IMR-90 (cell line): ENCODE results near the gene ATP6V0A4.

Experiments
- CEBPB ChIP-seq: IDR thresholded peaks from 2 replicates; pipeline ENCODE4 v1.6.1; 2012; ENCODE audit warnings: low read depth, low read length, improper control_type of control experiment
- MAFK ChIP-seq: IDR thresholded peaks from 2 replicates; pipeline ENCODE4 v1.6.1; 2012; ENCODE audit warnings: low read depth, low read length, improper control_type of control experiment
- MXI1 ChIP-seq: IDR thresholded peaks from 2 replicates; pipeline ENCODE4 v1.6.1; 2012; ENCODE audit warnings: low read depth, mild to moderate bottlenecking, low read length, moderate library complexity, borderline replicate concordance
- POLR2A ChIP-seq: IDR thresholded peaks from 2 replicates; pipeline ENCODE4 v1.6.1; 2012; ENCODE audit warnings: mild to moderate bottlenecking, low read depth, low read length
- RAD21 ChIP-seq: IDR thresholded peaks from 2 replicates; pipeline ENCODE4 v1.6.1; 2012; ENCODE audit warnings: low read length, improper control_type of control experiment
- SMC3 ChIP-seq: fragments of 150-350 bp; IDR thresholded peaks from 2 replicates; pipeline ENCODE4 v1.6.1; 2016; ENCODE audit warnings: low read depth, mild to moderate bottlenecking, antibody characterized with exemption, low read length, moderate library complexity
- TF ChIP-seq, protein P1 (sequence below): conservative IDR thresholded peaks from 2 replicates; pipeline ENCODE4 v1.5.1; 2012; ENCODE audit warnings: mild to moderate bottlenecking, low read depth, low read length, improper control_type of control experiment

DNA sequence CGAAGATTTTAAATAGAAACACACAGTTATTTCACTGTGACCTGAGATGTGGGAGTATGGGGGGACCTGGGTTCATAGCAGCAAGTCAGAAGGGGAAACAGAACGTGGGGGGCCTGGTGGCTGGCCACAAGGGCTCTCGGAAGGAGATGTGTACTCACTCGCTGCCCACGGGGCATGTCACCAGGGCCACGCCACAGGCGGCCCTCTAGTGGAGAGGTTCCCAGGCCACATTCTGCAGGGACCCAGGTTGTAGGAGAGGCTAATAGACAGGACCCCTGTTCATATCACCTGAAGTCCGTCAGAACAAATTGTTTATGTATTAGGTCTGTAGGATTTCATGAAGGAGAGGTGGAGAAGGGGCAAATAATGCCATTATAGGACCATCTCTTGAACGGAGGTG is 71.7 kb downstream of the ATP6V0A4 start:
- TF ChIP-seq, protein P1, sequence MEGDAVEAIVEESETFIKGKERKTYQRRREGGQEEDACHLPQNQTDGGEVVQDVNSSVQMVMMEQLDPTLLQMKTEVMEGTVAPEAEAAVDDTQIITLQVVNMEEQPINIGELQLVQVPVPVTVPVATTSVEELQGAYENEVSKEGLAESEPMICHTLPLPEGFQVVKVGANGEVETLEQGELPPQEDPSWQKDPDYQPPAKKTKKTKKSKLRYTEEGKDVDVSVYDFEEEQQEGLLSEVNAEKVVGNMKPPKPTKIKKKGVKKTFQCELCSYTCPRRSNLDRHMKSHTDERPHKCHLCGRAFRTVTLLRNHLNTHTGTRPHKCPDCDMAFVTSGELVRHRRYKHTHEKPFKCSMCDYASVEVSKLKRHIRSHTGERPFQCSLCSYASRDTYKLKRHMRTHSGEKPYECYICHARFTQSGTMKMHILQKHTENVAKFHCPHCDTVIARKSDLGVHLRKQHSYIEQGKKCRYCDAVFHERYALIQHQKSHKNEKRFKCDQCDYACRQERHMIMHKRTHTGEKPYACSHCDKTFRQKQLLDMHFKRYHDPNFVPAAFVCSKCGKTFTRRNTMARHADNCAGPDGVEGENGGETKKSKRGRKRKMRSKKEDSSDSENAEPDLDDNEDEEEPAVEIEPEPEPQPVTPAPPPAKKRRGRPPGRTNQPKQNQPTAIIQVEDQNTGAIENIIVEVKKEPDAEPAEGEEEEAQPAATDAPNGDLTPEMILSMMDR = no peak
- TF ChIP-seq POLR2A (no peak), MAFK (no peak), CEBPB (no peak), RAD21 (no peak), SMC3 (no peak), MXI1 (no peak)
